NCI-H2029 treated with DMSO at 0.1 percent for 48 hours (cell line): ENCODE results near the gene RD3L.
"Not testable (repeated sequence)": the region's sequence is repeated elsewhere in the genome, so short reads cannot be mapped to it uniquely, and the experiment has no call there.

Source experiments
- DNase-seq: peaks from one replicate; lab custom pipeline; 2025; lab: John Stamatoyannopoulos, UW

Gene RD3L

GRCh38 chr14:103928011-103928890 lies 14.1 kb downstream of the RD3L start, which contains the start of gene TDRD9:
TSS of gene TDRD9 (plus strand) at chr14:103928456. CDS start at chr14:103928510, 54 bp downstream.
- no peak for DNase-seq

- no peak for DNase-seq
These were observed 14.8 kb downstream of the RD3L start for GRCh38 chr14:103927566-103927965.

GRCh38 chr14:103925316-103925715 lies 17.0 kb downstream of the RD3L start:
- DNase-seq, result no peak

- DNase-seq, result no peak
These were observed 18.5 kb downstream of the RD3L start for GRCh38 chr14:103923863-103924262.

GRCh38 chr14:103921855-103922200 lies 20.5 kb downstream of the RD3L start:
- not testable (repeated sequence) for DNase-seq

- DNase-seq, result peak; percentile 16
These were observed 21.1 kb downstream of the RD3L start for GRCh38 chr14:103920981-103921854.

GRCh38 chr14:103916636-103917262 lies 25.6 kb downstream of the RD3L start:
- no peak for DNase-seq

- no peak for DNase-seq
These were observed 26.7 kb downstream of the RD3L start for GRCh38 chr14:103915616-103916015.

GRCh38 chr14:103910984-103911383 lies 31.3 kb downstream of the RD3L start:
- DNase-seq, result no peak

GRCh38 chr14:103910262-103910935 lies 31.9 kb downstream of the RD3L start:
- DNase-seq, result peak; percentile 56

GRCh38 chr14:103909531-103910261 lies 32.6 kb downstream of the RD3L start:
- no peak for DNase-seq

GRCh38 chr14:103908580-103908979 lies 33.7 kb downstream of the RD3L start:
- DNase-seq, result no peak

- no peak for DNase-seq
These were observed 36.4 kb downstream of the RD3L start for GRCh38 chr14:103905842-103906456.

- no peak for DNase-seq
These were observed 37.7 kb downstream of the RD3L start for GRCh38 chr14:103904493-103905107.

- DNase-seq, result no peak
These were observed 42.5 kb downstream of the RD3L start for GRCh38 chr14:103899833-103900232.

- DNase-seq, result no peak
These were observed 43.0 kb downstream of the RD3L start for GRCh38 chr14:103899316-103899715.

GRCh38 chr14:103898711-103899110 lies 43.6 kb downstream of the RD3L start:
- no peak for DNase-seq

- DNase-seq, result no peak
These were observed 44.1 kb downstream of the RD3L start for GRCh38 chr14:103898204-103898603.

GRCh38 chr14:103897075-103897947 lies 45.0 kb downstream of the RD3L start:
- DNase-seq, result no peak
